Measurements from ENCODE around the gene DTWD1.

DNA sequence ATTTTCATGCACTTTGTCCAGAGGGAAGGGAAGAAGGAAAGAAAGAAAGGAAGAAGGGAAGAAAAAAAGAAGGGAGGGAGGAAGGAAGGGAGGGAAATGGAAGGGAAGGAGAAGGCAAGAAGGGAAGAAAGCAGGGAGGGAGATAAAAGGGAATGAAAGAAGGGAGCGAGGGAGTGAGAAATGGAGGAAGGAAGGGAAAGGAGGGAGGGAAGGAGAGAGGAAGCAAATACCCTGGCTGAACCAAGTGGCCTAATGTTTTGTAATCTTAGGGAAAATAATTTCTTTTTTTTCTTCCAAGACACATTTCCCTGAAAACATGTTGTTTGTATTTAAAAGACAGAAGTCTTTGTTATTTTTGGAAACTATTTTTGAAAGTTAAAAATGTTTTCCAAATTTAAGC, 35.9 kb downstream of the DTWD1 start:
- TF ChIP-seq, protein P1, sequence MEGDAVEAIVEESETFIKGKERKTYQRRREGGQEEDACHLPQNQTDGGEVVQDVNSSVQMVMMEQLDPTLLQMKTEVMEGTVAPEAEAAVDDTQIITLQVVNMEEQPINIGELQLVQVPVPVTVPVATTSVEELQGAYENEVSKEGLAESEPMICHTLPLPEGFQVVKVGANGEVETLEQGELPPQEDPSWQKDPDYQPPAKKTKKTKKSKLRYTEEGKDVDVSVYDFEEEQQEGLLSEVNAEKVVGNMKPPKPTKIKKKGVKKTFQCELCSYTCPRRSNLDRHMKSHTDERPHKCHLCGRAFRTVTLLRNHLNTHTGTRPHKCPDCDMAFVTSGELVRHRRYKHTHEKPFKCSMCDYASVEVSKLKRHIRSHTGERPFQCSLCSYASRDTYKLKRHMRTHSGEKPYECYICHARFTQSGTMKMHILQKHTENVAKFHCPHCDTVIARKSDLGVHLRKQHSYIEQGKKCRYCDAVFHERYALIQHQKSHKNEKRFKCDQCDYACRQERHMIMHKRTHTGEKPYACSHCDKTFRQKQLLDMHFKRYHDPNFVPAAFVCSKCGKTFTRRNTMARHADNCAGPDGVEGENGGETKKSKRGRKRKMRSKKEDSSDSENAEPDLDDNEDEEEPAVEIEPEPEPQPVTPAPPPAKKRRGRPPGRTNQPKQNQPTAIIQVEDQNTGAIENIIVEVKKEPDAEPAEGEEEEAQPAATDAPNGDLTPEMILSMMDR (IDR thresholded peaks at IDR 0.05; ENCODE audit: poor library complexity): no peak
- no peak for TF ChIP-seq EZH2phosphoT487 (IDR thresholded peaks at IDR 0.05; ENCODE audit: low read depth, severe bottlenecking, unreplicated experiment)

Data from hepatocyte (in vitro differentiated cells).